OCI-LY3 (cell line): ENCODE measurements around the gene NAP1L1.

ENCODE experiments used
- H2AFZ ChIP-seq: fragments of 200-600, 300-600 bp; shearing (Covaris generic); 2 replicates; pipeline ENCODE4 v1.6.0; 2014; ENCODE audit warnings: antibody characterized with exemption, low read depth, low read length
- H3K27ac ChIP-seq: fragments of 200-600, 300-600 bp; sonication (generic); 2 replicates; pipeline ENCODE4 v1.5.1; 2014; ENCODE audit warnings: mild to moderate bottlenecking, low read length, moderate library complexity, mixed read lengths
- H3K27me3 ChIP-seq: fragments of 200-600, 300-600 bp; sonication (generic); 2 replicates; pipeline ENCODE4 v1.6.1; 2014; ENCODE audit warnings: low read depth, low read length, mixed read lengths
- H3K36me3 ChIP-seq: fragments of 200-600, 300-600 bp; sonication (generic); replicated peaks from 2 replicates; pipeline ENCODE3; 2014; ENCODE audit warnings: low read depth, low read length, mixed read lengths
- H3K4me1 ChIP-seq: fragments of 300-600, 200-600 bp; sonication (generic); 2 replicates; pipeline ENCODE4 v1.6.1; 2014; ENCODE audit warnings: low read length, mixed read lengths
- H3K4me2 ChIP-seq: fragments of 200-600, 300-600 bp; sonication (generic); 2 replicates; pipeline ENCODE4 v1.6.1; 2014; ENCODE audit warnings: low read length, mixed read lengths
- H3K4me3 ChIP-seq: fragments of 300-600, 200-600 bp; sonication (generic); 2 replicates; pipeline ENCODE4 v1.5.1; 2014; ENCODE audit warnings: antibody characterized with exemption, mild to moderate bottlenecking, low read length, moderate library complexity
- H3K79me2 ChIP-seq: fragments of 300-600, 200-600 bp; shearing (Covaris generic); 2 replicates; pipeline ENCODE4 v1.6.1; 2014; ENCODE audit warnings: mild to moderate bottlenecking, low read length, mixed read lengths
- H3K9ac ChIP-seq: fragments of 300-600, 200-600 bp; shearing (Covaris generic); 2 replicates; pipeline ENCODE4 v1.6.0; 2014; ENCODE audit warnings: mild to moderate bottlenecking, low read length, moderate library complexity
- H3K9me3 ChIP-seq: fragments of 200-600, 300-600 bp; shearing (Covaris generic); 2 replicates; pipeline ENCODE4 v1.6.1; 2014; ENCODE audit warnings: low read length, mixed read lengths; ENCODE audit not compliant: insufficient read depth
- H4K20me1 ChIP-seq: fragments of 200-600, 300-600 bp; sonication (generic); 2 replicates; pipeline ENCODE4 v1.6.1; 2016; ENCODE audit warnings: low read length, mixed read lengths; ENCODE audit not compliant: insufficient read depth
- EZH2phosphoT487 ChIP-seq: fragments of 200-600 bp; shearing (Covaris generic); IDR thresholded peaks from 2 replicates; pipeline ENCODE4 v1.6.1; 2018; ENCODE audit warnings: antibody characterized with exemption, mixed run types, low read depth
- TF ChIP-seq, protein P1 (sequence below): fragments of 200-600, 300-600 bp; sonication (generic); IDR thresholded peaks from 2 replicates; pipeline ENCODE4 v1.5.1; 2014; ENCODE audit warnings: antibody characterized with exemption, low read length, low read depth

NAP1L1 gene

DNA sequence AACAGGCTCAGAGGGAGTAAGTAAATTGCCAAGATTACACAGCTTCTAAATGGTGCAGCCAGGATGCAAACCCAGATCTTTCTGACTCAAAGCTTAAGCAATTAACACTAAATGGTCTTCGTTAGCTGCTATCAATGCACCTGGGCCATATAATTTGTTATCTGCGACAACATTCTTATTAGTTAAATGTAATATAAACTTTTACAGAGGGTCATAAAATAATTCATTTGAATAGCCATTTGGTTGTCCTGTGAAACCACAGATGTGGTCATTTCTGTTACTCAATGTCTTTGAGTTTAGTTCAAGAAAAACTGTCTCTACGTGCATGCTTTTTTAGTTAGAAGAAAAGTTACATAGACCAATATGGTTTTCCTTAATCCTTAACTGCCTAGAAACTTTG is 22.1 kb upstream of the NAP1L1 start:
- Histone ChIP-seq H3K4me1 (no peaks in the 10 kb centered on the region), H4K20me1 (no peaks in the 10 kb centered on the region), H3K79me2 (no peaks in the 10 kb centered on the region), H3K9ac (no peak overlapping the region), H3K27ac (no peak overlapping the region), H3K36me3 (no peaks in the 10 kb centered on the region), H3K27me3 (peaks cover 5% of the 10 kb centered on the region), H3K9me3 (no peaks in the 10 kb centered on the region), H2AFZ (no peak overlapping the region), H3K4me3 (no peak overlapping the region), H3K4me2 (no peak overlapping the region)
- no peak for TF ChIP-seq EZH2phosphoT487
- TF ChIP-seq, protein P1, sequence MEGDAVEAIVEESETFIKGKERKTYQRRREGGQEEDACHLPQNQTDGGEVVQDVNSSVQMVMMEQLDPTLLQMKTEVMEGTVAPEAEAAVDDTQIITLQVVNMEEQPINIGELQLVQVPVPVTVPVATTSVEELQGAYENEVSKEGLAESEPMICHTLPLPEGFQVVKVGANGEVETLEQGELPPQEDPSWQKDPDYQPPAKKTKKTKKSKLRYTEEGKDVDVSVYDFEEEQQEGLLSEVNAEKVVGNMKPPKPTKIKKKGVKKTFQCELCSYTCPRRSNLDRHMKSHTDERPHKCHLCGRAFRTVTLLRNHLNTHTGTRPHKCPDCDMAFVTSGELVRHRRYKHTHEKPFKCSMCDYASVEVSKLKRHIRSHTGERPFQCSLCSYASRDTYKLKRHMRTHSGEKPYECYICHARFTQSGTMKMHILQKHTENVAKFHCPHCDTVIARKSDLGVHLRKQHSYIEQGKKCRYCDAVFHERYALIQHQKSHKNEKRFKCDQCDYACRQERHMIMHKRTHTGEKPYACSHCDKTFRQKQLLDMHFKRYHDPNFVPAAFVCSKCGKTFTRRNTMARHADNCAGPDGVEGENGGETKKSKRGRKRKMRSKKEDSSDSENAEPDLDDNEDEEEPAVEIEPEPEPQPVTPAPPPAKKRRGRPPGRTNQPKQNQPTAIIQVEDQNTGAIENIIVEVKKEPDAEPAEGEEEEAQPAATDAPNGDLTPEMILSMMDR = no peak

DNA sequence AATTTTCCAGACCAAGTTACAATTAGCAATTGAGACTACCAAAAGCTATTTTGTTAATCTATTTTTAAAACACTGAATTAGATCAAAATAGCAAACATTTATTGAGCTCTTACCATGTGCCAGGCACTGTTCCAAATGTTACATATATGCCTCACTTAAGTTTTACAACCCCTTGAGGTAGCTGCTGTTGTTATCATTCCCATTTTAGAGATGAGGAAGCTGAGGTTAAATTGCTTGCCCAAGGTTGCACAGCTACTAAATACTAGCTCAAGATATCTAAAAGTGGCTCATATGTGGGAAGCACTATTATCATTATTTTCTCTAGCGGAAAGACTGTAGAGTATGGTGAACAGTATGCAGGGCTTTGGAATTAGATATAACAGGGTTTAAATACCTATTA is 19.5 kb upstream of the NAP1L1 start:
- no peaks in the 10 kb centered on the region for H3K27me3 ChIP-seq
- H3K79me2 ChIP-seq = no peaks in the 10 kb centered on the region
- no peak overlapping the region for H2AFZ ChIP-seq

DNA sequence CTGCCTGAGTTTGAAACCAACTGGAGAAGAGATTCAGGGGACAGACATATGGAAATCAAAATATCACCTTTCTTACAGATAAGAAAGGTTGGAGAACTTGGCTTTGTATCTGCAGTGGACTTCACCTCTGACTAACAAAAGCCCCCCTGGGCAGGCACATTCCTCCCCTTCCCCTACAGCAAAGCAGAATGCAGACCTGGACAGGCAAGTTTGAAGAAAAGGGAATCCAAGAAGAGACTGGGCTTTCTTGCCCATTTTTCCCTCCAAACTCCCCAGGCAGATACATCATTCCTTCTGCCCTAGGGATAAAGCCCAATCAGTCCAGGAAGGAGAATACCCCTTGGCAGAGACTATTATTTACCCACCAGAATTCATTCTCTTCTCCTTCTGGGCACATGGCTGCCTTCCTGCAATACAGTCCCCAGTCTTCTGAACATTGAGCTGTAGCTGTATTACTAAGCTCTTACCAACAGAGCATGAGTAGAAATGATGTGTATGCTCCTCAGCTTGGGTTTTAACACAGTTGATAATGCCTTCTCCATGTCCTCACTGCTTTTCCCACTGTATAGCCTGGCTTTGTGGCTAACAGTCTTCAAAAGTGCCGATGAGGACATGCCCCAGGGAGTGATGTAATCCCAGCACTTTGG is 17.4 kb upstream of the NAP1L1 start:
- H3K9ac ChIP-seq = no peak overlapping the region
- H3K27me3 ChIP-seq = no peaks in the 10 kb centered on the region
- no peak overlapping the region for H3K4me2 ChIP-seq
- H3K4me1 ChIP-seq = no peaks in the 10 kb centered on the region
- H4K20me1 ChIP-seq = no peaks in the 10 kb centered on the region
- H2AFZ ChIP-seq = no peak overlapping the region
- H3K79me2 ChIP-seq = no peaks in the 10 kb centered on the region
- no peak overlapping the region for H3K27ac ChIP-seq
- TF ChIP-seq, protein P1 = no peak
- TF ChIP-seq EZH2phosphoT487 = no peak
- H3K4me3 ChIP-seq = no peak overlapping the region
- H3K9me3 ChIP-seq = no peaks in the 10 kb centered on the region
- H3K36me3 ChIP-seq = no peaks in the 10 kb centered on the region

More for the DNA sequence above, 19.5 kb upstream of the NAP1L1 start:
- TF ChIP-seq, protein P1 = no peak
- TF ChIP-seq EZH2phosphoT487 = no peak
- H3K9me3 ChIP-seq = no peaks in the 10 kb centered on the region
- no peak overlapping the region for H3K4me2 ChIP-seq
- no peaks in the 10 kb centered on the region for H3K4me1 ChIP-seq
- H4K20me1 ChIP-seq = no peaks in the 10 kb centered on the region
- no peak overlapping the region for H3K4me3 ChIP-seq
- no peak overlapping the region for H3K9ac ChIP-seq
- no peak overlapping the region for H3K27ac ChIP-seq
- no peaks in the 10 kb centered on the region for H3K36me3 ChIP-seq

DNA sequence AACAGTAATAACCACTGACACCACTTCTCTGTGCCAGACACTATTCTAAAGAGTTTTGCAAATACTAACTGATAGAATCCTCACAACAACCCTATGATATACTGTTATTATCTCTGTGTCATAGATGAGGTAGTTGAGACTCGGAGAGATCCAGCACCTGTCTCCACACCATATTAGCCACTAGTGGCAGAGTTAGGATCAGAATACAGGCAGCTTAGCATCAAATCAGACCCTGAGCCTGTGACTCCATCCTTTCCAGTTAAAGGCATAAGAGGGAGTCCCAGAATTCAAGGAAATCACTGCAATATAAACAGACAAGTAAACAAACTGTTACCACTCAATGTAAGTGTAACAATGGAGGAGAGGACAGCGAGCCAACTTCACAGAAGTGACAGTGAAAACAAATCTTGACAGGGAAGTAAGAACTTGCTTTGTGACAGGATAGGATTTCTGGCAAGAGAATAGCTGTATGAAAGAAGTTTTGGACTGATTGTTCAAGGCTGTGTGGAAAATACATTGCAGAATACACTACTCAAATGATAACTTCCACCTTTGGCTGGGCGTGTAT is 11.7 kb upstream of the NAP1L1 start:
- no peak overlapping the region for H3K4me2 ChIP-seq
- no peak overlapping the region for H2AFZ ChIP-seq
- no peaks in the 10 kb centered on the region for H3K36me3 ChIP-seq
- no peaks in the 10 kb centered on the region for H3K79me2 ChIP-seq
- no peak overlapping the region for H3K27ac ChIP-seq
- no peaks in the 10 kb centered on the region for H4K20me1 ChIP-seq
- H3K4me1 ChIP-seq = no peaks in the 10 kb centered on the region
- no peaks in the 10 kb centered on the region for H3K27me3 ChIP-seq
- H3K9me3 ChIP-seq = no peaks in the 10 kb centered on the region
- TF ChIP-seq EZH2phosphoT487 = no peak
- TF ChIP-seq, protein P1 = no peak
- H3K9ac ChIP-seq = no peak overlapping the region
- H3K4me3 ChIP-seq = no peak overlapping the region
